GM20000 (cell line): ENCODE results near the gene THOC7.

Experiments
- DNase-seq: peaks from one replicate; pipeline ENCODE4 v3.0.0; 2012; ENCODE audit warnings: low spot score
- TF ChIP-seq, protein P1 (sequence below): IDR thresholded peaks from 2 replicates; pipeline ENCODE4 v1.5.1; 2012; ENCODE audit warnings: mild to moderate bottlenecking, control low read depth; ENCODE audit errors: extremely low read depth, missing control alignments

The THOC7 gene

DNA sequence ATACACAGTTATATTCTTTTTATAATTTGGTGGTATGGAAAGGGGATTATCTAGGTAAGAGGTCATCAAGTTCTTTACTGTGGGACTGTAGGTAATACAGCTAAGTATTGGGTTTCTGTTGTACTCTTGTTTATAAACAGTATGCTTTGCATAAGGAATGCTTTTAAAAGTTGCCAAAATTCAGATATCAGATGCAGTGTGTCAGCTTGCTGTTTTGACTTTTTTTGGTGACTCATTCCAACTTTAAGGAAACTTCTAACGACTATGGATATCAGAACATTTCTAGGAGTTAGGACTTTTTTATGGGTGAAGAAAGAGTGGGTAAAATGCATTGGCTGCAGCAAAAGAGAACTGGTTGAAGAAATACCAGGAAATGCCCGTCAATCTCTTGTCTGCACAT is 45.8 kb upstream of the THOC7 start:
- TF ChIP-seq, protein P1, sequence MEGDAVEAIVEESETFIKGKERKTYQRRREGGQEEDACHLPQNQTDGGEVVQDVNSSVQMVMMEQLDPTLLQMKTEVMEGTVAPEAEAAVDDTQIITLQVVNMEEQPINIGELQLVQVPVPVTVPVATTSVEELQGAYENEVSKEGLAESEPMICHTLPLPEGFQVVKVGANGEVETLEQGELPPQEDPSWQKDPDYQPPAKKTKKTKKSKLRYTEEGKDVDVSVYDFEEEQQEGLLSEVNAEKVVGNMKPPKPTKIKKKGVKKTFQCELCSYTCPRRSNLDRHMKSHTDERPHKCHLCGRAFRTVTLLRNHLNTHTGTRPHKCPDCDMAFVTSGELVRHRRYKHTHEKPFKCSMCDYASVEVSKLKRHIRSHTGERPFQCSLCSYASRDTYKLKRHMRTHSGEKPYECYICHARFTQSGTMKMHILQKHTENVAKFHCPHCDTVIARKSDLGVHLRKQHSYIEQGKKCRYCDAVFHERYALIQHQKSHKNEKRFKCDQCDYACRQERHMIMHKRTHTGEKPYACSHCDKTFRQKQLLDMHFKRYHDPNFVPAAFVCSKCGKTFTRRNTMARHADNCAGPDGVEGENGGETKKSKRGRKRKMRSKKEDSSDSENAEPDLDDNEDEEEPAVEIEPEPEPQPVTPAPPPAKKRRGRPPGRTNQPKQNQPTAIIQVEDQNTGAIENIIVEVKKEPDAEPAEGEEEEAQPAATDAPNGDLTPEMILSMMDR, result no peak
- DNase-seq, result no peak

- DNase-seq, result no peak
- TF ChIP-seq, protein P1, result no peak
These were observed 45.2 kb upstream of the THOC7 start for GRCh38 chr3:63908776-63909175.

DNA sequence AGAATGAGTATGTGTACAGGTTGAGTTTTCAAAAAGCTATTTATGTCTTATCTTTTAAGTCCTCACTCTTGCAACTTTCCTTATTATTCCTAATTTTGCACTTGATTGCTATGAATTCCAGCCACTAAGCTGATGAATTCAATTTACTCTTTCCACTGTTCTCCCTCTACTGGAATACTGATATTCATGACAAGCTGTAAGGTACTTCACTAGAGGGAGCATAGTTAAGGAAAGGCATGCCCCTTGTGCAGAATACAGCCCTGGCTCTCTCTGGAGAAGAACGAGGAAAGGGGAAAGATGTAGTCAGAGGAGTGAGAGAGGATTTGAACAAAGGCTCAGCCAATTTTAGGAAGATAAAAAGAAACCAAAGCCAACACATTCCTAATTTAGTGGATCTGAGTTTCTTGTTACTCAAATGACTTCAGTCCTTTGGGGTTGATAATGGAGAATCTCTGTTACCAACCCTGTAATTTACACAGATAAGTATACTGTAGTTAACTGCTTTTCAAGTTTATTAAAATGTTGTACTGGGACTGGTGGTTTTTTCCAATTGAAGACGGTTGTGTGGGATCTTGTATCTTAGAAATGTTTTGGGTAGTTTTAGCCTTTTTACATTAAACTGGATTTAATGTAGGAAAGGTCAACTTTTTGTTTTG is 44.6 kb upstream of the THOC7 start:
- no peak for DNase-seq
- TF ChIP-seq, protein P1, result no peak

DNA sequence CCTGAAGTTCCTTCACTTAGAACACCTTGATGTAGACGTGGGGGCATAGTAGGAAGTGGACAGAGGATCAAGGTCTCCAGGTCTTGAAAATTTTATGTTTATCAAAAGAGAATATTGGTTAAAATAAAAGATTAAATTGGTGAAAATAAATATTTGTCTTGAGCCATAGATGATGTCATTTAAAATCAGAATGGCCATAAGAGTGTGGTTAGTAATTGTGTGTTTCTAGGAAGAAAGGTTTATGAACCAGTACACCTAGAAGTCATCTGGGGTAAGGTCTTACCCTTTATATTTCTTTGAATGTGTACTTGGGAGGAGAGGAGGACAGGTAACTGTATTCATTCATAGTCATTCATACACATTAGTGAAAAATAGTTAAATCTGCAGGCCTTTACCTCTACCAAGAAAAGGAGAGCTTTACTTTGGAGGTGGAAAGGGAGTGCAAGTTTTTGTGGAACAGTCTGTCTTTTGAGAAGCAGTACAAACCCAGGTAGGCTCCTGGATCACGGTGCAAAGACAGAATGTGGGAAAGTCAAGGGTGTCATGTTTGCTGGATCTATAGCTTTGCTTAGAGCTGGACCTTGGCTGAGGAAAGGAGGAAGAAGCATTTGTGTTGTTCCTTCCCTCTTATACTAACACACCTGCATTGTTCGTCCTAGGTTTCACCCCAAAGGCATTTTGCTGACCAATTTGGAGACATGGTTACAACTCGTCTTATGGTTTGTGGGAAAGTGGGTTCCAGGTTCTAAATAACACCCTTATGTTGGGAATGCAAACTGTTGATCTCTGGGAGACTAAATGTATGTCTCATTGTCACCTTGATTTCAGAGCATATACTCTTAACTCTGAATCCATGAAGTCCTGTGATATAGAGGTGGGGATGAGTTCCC is 42.4 kb upstream of the THOC7 start:
- TF ChIP-seq, protein P1, result no peak
- DNase-seq, result no peak

DNA sequence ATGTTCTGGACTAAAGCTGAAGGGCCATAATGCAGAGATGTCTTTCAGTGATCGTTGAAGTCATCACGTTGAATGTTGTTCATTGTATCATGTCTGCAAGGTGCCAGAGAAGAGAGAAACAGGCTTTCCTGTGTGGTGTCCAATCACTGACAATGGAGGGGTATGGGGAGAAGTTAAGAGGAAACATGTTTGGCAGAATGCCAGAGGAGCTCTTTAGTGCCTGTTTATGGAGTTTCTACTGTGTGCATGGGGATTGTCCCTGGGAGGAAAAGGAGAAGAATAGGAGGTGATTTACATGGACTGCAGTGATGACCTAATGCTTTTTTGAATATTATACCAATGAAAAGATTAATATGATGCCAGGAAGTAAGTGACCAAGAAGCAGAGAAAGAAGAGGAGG is 36.9 kb upstream of the THOC7 start:
- TF ChIP-seq, protein P1, result no peak
- no peak for DNase-seq

DNA sequence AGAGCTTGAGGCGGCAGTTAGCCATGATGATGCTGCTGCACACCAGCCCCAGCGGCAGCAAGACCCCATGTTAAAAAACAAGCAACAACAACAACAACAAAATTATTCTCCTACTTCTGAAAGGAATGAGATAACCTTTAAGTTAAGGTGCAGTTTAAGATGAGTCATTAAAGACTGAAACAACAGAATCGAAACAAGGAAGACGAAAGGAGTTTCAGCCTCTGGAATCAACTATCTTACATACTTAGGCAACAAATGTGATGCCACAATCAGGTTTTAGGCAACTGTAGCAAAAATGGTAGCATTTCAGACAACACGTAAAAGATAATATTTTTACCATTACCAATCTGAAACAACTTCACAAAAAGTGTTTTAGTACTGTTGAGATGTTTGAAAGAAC is 36.4 kb upstream of the THOC7 start:
- no peak for DNase-seq
- TF ChIP-seq, protein P1, result no peak

DNA sequence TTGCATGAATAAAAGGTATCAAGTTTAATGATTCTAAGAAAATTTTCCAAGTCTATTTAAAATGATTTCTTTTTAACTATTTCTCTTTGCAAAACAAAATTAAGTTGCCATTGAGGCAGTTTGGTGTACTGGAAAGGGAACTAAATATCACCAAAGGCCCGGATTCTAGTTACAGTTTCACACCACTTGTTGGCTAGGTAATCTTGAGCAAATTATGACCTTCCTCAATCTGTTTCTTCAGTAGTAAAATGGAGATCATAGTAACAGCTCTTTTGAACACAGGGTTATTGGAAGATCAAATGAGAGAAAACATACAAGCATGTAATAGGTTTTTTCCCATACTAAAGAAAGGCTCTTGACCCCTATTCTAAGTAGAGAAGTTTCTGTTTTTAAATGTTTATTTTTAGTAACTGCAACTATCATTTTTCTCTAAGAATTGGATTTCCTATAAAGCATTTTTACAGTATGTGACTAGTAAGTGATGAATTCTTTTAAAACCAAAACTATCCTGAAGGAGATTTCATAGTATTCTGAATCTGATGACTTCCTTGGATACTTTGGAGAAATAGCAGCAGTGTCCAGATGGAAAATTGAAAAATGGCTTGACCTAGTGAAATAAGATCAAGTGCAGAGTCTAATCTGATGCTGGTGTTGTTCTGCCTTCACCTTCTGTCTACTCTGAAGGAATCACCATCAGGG is 32.9 kb upstream of the THOC7 start:
- no peak for DNase-seq
- TF ChIP-seq, protein P1, result no peak
